Heart left ventricle (tissue), 13 donors: ENCODE results near the gene KCNQ4.
A peak's percentile ranks its signal among the peaks of the same experiment; 100 is the strongest.

Experiments used
- CTCF ChIP-seq, 12 donors: fragments of 200-600 bp; sonication (generic) in 4 of 12; IDR thresholded peaks; one replicate each; pipeline versions ENCODE4 v1.5.0 to v1.8.0; 2018 to 2022; ENCODE audit warnings: antibody characterized with exemption in 12 of 12, mild to moderate bottlenecking in 5 of 12
- POLR2A ChIP-seq, 2 donors: fragments of 450-650 bp; IDR thresholded peaks; one replicate each; pipeline ENCODE4 v1.6.1; 2017; ENCODE audit warnings: antibody characterized with exemption in 2 of 2, mild to moderate bottlenecking in 2 of 2, moderate library complexity in 2 of 2
- donor health status: ischemic (EF 13 %, LVEDD 7.1; RV severe dilation, severe dysfunction).
- donor health status: DM: no; HTN: yes; CAD: no.
- donor health status: DM: no; HTN: no; CAD: no.
- donor health status: ischemic (EF 25% LVEDD 6.9; RV normal size, moderate dysfunction).
- donor health status: ischemic (EF 25% LVEDD 5.7; RV mildly dilated, moderate dysfunction).
- donor health status: ischemic (EF 35%, LVEDD 5.7; RV mildly dilated, moderate dysfunction).
- donor health status: nonischemic (EF 11% LVEDD 7.7; RV severe dilation, severe dysfunction).
- donor health status: DM: yes; HTN: yes; CAD: no.
- donor health status: PGD.
- donor health status: ischemic (EF 29% LVEDD 5.4; RV normal size, mild dysfunction).
- donor health status: nonischemic (EF 23%, LVEDD 6.1; RV moderate dilation, normal function).

GRCh38 chr1:40782371-40782956 is 1.1 kb upstream of the KCNQ4 start:
- TF ChIP-seq CTCF (IDR thresholded peaks at IDR 0.05) = peak in 1 of 12 donors; percentile 12
- TF ChIP-seq POLR2A (IDR thresholded peaks at IDR 0.05) = no peak
